GM11168 (cell line): ENCODE results near the gene C1QTNF12.
"Not testable (repeated sequence)": the region's sequence is repeated elsewhere in the genome, so short reads cannot be mapped to it uniquely, and the experiment has no call there.

ENCODE experiments used
- in situ Hi-C: fragments of 300-500 bp; cut with MboI; formaldehyde crosslinking; loops from one replicate; pipeline ENCODE4 v1.12.0; 2022; ENCODE audit warnings: low sequenced_read_pairs; ENCODE audit not compliant: unreplicated experiment

The C1QTNF12 gene

GRCh38 chr1:1203561-1204424, 42.7 kb downstream of the C1QTNF12 start:
- in situ Hi-C loops: no loop called here

GRCh38 chr1:1202831-1203560, 43.5 kb downstream of the C1QTNF12 start:
- in situ Hi-C loops: no loop called here

- in situ Hi-C loops: no loop called here
Measured at GRCh38 chr1:1200876-1201810, 45.4 kb downstream of the C1QTNF12 start.

- in situ Hi-C loops: no loop called here
Measured at GRCh38 chr1:1199961-1200875, 46.3 kb downstream of the C1QTNF12 start.

- in situ Hi-C loops: no loop called here
Measured at GRCh38 chr1:1199141-1199960, 47.2 kb downstream of the C1QTNF12 start.

- in situ Hi-C loops: no loop called here
Measured at GRCh38 chr1:1198423-1199140, 47.9 kb downstream of the C1QTNF12 start.

- in situ Hi-C loops: no loop called here
Measured at GRCh38 chr1:1197551-1198422, 48.7 kb downstream of the C1QTNF12 start.

GRCh38 chr1:1197188-1197500, 49.4 kb downstream of the C1QTNF12 start:
- in situ Hi-C loops: no loop called here

- in situ Hi-C loops: no loop called here
Measured at GRCh38 chr1:1196431-1197187, 49.9 kb downstream of the C1QTNF12 start.

- in situ Hi-C loops: not testable (repeated sequence)
Measured at GRCh38 chr1:1195726-1196125, 50.8 kb downstream of the C1QTNF12 start.

GRCh38 chr1:1194723-1195122, 51.8 kb downstream of the C1QTNF12 start:
- in situ Hi-C loops: no loop called here
